HG03280 (cell line): ENCODE measurements around the gene LRP2BP.

ENCODE experiments used
- ATAC-seq: cut with Tn5 transposase; IDR thresholded peaks from one replicate; pipeline ENCODE4 v1.9.1; 2021; ENCODE audit warnings: mild to moderate bottlenecking, moderate library complexity; ENCODE audit not compliant: unreplicated experiment

Gene LRP2BP

GRCh38 chr4:185362570-185362969 is 33.2 kb downstream of the LRP2BP start:
- peak; percentile 51 for ATAC-seq

GRCh38 chr4:185361872-185362271 is 33.9 kb downstream of the LRP2BP start:
- ATAC-seq, result no peak

- no peak for ATAC-seq
These were observed 35.8 kb downstream of the LRP2BP start for GRCh38 chr4:185359767-185360446.

- ATAC-seq, result no peak
These were observed 36.8 kb downstream of the LRP2BP start for GRCh38 chr4:185358959-185359358.

GRCh38 chr4:185358514-185358913 is 37.2 kb downstream of the LRP2BP start:
- no peak for ATAC-seq

GRCh38 chr4:185357733-185358440 is 37.8 kb downstream of the LRP2BP start:
- no peak for ATAC-seq

- ATAC-seq, result no peak
These were observed 38.5 kb downstream of the LRP2BP start for GRCh38 chr4:185357211-185357610.

GRCh38 chr4:185352741-185353140 is 43.0 kb downstream of the LRP2BP start:
- no peak for ATAC-seq

- no peak for ATAC-seq
These were observed 43.5 kb downstream of the LRP2BP start for GRCh38 chr4:185352202-185352601.

- no peak for ATAC-seq
These were observed 44.0 kb downstream of the LRP2BP start for GRCh38 chr4:185351691-185352090.

- ATAC-seq, result no peak
These were observed 48.6 kb downstream of the LRP2BP start for GRCh38 chr4:185346975-185347601.

- peak; percentile 39 for ATAC-seq
These were observed 50.8 kb downstream of the LRP2BP start for GRCh38 chr4:185344743-185345538.

- peak; percentile 44 for ATAC-seq
These were observed 51.8 kb downstream of the LRP2BP start for GRCh38 chr4:185343726-185344581.

GRCh38 chr4:185341841-185342240 is 53.9 kb downstream of the LRP2BP start:
- peak; percentile 70 for ATAC-seq

GRCh38 chr4:185341377-185341776 is 54.3 kb downstream of the LRP2BP start:
- ATAC-seq, result no peak

GRCh38 chr4:185339941-185340340 is 55.8 kb downstream of the LRP2BP start:
- ATAC-seq, result no peak

- ATAC-seq, result no peak
These were observed 60.1 kb downstream of the LRP2BP start for GRCh38 chr4:185335579-185335978.

GRCh38 chr4:185334326-185334725 is 61.4 kb downstream of the LRP2BP start:
- ATAC-seq, result no peak

- peak; percentile 83 for ATAC-seq
These were observed 62.9 kb downstream of the LRP2BP start for GRCh38 chr4:185332575-185333464.
